GM19452 (cell line): ENCODE results near the gene KCNJ11.

Experiments used
- ATAC-seq: cut with Tn5 transposase; IDR thresholded peaks from one replicate; pipeline ENCODE4 v1.9.1; 2021; ENCODE audit not compliant: unreplicated experiment

Gene KCNJ11

DNA sequence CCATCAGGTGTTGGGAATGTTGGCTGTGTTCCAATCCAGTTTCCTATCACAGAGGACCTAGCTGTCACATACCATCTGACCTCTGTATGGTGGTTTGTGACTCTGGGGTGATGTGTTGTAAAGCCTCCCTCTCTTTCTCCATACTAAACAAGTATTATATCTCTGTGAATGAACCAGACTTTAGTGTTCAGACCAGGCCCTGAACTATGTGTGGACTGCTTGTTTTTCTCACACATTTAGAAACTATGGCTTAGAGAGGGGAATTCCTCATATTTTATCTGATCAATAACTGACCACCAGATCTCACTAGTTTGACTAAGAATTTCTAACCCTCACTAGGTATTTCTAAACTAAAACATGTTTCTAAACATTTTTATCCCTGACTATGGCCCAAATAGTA lies 19.4 kb downstream of the KCNJ11 start:
- ATAC-seq = no peak

GRCh38 chr11:17368551-17368950 lies 19.9 kb downstream of the KCNJ11 start:
- ATAC-seq = no peak

DNA sequence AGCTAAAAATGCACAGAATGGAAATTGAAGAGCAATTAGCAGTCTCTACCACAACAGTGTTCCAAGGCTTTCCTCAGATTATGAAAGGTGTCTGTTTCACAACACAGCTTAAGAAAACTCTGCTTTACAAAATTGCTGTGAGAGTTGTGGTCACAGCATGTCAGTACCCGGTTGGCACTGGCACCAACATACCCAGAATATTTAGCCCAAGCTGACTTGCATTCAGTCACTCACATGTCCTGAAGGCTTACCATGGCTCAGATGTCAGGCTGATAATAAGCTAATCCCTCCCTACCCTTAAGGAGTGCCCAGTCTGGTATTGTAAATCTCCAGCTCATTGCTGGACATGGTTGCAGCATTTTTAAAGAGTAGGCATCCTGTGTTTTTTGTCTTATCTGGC lies 22.0 kb downstream of the KCNJ11 start:
- ATAC-seq = no peak

GRCh38 chr11:17354601-17354991 lies 33.9 kb downstream of the KCNJ11 start:
- ATAC-seq = no peak

- ATAC-seq = no peak
These were observed 34.4 kb downstream of the KCNJ11 start for GRCh38 chr11:17353821-17354600.

- ATAC-seq = peak; percentile 55
These were observed 35.3 kb downstream of the KCNJ11 start for GRCh38 chr11:17352950-17353820.

DNA sequence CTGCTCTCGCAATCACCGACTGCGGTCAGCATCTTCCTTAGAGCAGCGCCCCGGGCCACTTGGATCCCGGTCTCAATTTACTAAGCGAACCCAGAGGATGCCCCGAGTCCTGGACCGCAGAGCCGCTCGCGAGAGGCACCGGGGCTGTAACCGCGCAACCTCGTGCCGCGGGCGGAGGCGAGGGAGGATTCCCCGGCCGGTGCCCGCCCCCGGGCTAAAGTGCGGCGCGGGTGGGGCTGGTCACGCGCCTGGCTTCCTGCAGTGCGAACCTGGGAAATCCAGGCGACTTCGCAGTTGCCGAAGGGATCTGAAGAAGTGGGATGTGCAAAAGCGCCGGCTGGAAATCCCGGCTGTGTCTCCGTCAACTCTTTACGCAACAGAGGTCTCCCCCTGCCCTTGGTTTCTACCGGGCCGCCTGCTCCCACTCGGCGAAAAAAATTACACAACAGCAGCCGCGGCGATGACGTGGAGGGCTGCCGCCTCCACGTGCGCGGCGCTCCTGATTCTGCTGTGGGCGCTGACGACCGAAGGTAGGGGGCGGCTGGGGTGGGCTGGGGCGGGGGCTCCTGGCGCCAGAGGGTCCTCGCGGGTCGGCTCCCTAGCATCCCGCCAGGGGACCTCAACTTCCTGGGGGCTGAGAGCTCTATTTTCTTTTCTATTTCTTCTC lies 36.8 kb downstream of the KCNJ11 start, which contains the start of gene NCR3LG1:
NCR3LG1 (plus strand) TSS at position 291 of the 667 bp plus-strand sequence; CDS start at position 461, 170 bp downstream.
- ATAC-seq = no peak

DNA sequence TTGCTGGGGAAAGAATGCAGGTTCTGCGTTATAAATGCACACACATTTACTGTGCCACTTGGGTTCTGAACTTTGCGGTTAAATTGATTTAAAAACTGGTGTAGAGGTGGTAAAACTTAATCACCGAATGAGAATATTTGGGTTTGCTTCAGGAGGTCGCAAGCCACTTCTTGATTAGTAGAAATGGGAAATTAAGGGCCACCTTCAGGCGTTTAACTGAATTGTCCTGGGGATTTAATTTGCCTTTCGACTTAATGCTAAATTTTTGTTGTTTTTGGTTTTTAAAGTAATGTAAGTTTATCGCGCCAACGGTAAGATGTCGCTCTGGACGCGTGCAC lies 37.3 kb downstream of the KCNJ11 start:
- no peak for ATAC-seq

- no peak for ATAC-seq
These were observed 37.8 kb downstream of the KCNJ11 start for GRCh38 chr11:17350455-17351171.

DNA sequence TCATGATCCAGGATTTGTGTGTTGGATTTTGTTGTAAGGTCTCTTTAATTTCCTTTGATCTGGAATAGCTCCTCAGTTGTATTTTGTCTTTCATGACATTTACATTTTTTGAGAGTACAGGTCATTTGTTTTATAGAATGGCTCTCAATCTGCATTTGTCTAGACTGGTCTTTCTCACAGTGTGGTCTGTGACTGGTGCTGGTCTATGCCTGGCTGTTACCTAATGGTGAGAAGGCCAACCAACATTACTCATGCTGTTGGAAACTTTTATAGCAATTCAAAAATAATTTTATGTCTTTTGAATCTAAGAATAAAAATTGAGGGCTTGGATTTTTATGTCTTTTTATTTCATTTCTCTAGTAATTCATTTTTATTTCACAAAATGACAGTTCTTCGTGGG lies 40.8 kb downstream of the KCNJ11 start:
- no peak for ATAC-seq

- no peak for ATAC-seq
These were observed 44.6 kb downstream of the KCNJ11 start for GRCh38 chr11:17343907-17344306.

DNA sequence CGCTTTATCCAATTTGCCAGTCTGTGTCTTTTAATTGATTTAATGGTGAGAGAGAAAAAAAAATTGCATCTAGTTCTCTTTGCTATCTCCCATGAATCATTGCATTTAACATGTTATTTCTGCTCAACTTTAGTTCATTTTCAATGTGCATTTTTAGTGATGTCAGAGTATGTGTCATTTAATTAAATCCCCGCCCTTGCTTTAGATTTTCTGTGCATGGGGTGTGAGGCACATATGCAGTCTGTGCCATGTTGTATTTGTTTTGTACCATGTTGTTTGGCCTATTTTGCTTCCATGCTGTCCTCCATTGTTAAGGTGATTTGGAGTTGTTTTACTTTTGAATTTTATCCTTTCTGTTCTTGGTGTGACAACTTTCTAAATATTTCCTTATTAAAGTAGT lies 45.2 kb downstream of the KCNJ11 start:
- ATAC-seq = no peak
